GM19035 (cell line): ENCODE measurements around the gene MATN1.

Experiments
- ATAC-seq: cut with Tn5 transposase; IDR thresholded peaks from one replicate; pipeline ENCODE4 v1.9.1; 2021; ENCODE audit not compliant: unreplicated experiment

MATN1 gene

GRCh38 chr1:30732277-30732996 lies 9.1 kb upstream of the MATN1 start:
- ATAC-seq: no peak

GRCh38 chr1:30731806-30732276 lies 8.5 kb upstream of the MATN1 start:
- ATAC-seq: no peak

- no peak for ATAC-seq
These were observed 7.9 kb upstream of the MATN1 start for GRCh38 chr1:30731109-30731805.

- no peak for ATAC-seq
These were observed 7.1 kb upstream of the MATN1 start for GRCh38 chr1:30730346-30731108.

- ATAC-seq: no peak
These were observed 6.5 kb upstream of the MATN1 start for GRCh38 chr1:30729901-30730300.

- no peak for ATAC-seq
These were observed 5.7 kb upstream of the MATN1 start for GRCh38 chr1:30728832-30729638.

- ATAC-seq: no peak
These were observed 5.0 kb upstream of the MATN1 start for GRCh38 chr1:30728340-30728739.

- ATAC-seq: no peak
These were observed 4.4 kb upstream of the MATN1 start for GRCh38 chr1:30727824-30728223.

- no peak for ATAC-seq
These were observed 3.6 kb upstream of the MATN1 start for GRCh38 chr1:30726773-30727684.

- ATAC-seq: no peak
These were observed 2.9 kb upstream of the MATN1 start for GRCh38 chr1:30726236-30726635.

GRCh38 chr1:30725450-30726095 lies 2.2 kb upstream of the MATN1 start:
- no peak for ATAC-seq

GRCh38 chr1:30724655-30725421 lies 1.5 kb upstream of the MATN1 start:
- ATAC-seq: no peak

- no peak for ATAC-seq
These were observed 790 bp upstream of the MATN1 start for GRCh38 chr1:30724175-30724574.

- ATAC-seq: no peak
These were observed 1.4 kb downstream of the MATN1 start for GRCh38 chr1:30721812-30722537.

- no peak for ATAC-seq
These were observed 2.0 kb downstream of the MATN1 start for GRCh38 chr1:30721341-30721793.

- no peak for ATAC-seq
These were observed 2.8 kb downstream of the MATN1 start for GRCh38 chr1:30720271-30721223.
